K562 (cell line): ENCODE data around the gene CFAP20. TPM values are rescaled to one million over a fixed set of nuclear protein-coding genes. Genes with fewer than 3 reads are reported as not detected.
A peak's percentile ranks its signal among the peaks of the same experiment; 100 is the strongest.

Experiments
- EGR1 ChIP-seq: fragments of 450-650 bp; conservative IDR thresholded peaks from 2 replicates; pipeline ENCODE4 v1.6.1; 2017; ENCODE audit warnings: mild to moderate bottlenecking
- HDGF ChIP-seq: fragments of 450-650 bp; IDR thresholded peaks from 2 replicates; pipeline ENCODE4 v1.6.1; 2016
- HIVEP1 ChIP-seq: fragments of 250-450 bp; sonication (Bioruptor Pico); IDR thresholded peaks from 2 replicates; pipeline ENCODE4 v1.4.0; 2020; ENCODE audit warnings: mild to moderate bottlenecking
- JUND ChIP-seq, 2 experiments: IDR thresholded peaks; 2 replicates in 1 of 2; 3 replicates in 1 of 2; pipeline ENCODE4 v1.6.1; 2011; ENCODE audit warnings: borderline replicate concordance in 2 of 2, low read depth in 2 of 2, low read length in 2 of 2, improper control_type of control experiment in 1 of 2, missing biosample characterization in 1 of 2, missing genetic modification characterization in 1 of 2, missing genetic modification reagents in 1 of 2
- KHSRP ChIP-seq: fragments of 450-650 bp; IDR thresholded peaks from 2 replicates; pipeline ENCODE4 v1.6.1; 2017
- NR2F6 ChIP-seq: fragments of 450-650 bp; formaldehyde crosslinking; IDR thresholded peaks from 2 replicates; pipeline ENCODE4 v1.4.0; 2020; ENCODE audit warnings: mild to moderate bottlenecking
- PRPF4 ChIP-seq: fragments of 200-400 bp; formaldehyde crosslinking; IDR thresholded peaks from one replicate; pipeline ENCODE4 v1.6.1; 2017; ENCODE audit warnings: low read length, low read depth, mild to moderate bottlenecking; ENCODE audit not compliant: insufficient read depth, poor library complexity, severe bottlenecking
- RBM14 ChIP-seq: fragments of 200-400 bp; formaldehyde crosslinking; IDR thresholded peaks from 2 replicates; pipeline ENCODE4 v1.6.1; 2018; ENCODE audit warnings: low read depth, mild to moderate bottlenecking, low read length, moderate library complexity, borderline replicate concordance; ENCODE audit not compliant: insufficient read depth
- RCOR1 ChIP-seq, 2 experiments: IDR thresholded peaks; 2 replicates each; pipeline ENCODE4 v1.6.1; 2012; ENCODE audit warnings: low read depth in 2 of 2, low read length in 2 of 2, borderline replicate concordance in 1 of 2, improper control_type of control experiment in 1 of 2
- YBX1 ChIP-seq: fragments of 450-650 bp; IDR thresholded peaks from 2 replicates; pipeline ENCODE4 v1.7.1; 2016; ENCODE audit warnings: mild to moderate bottlenecking
- ZC3H11A ChIP-seq: IDR thresholded peaks from 2 replicates; pipeline ENCODE4 v1.6.1; 2012; ENCODE audit warnings: low read depth, low read length, improper control_type of control experiment
- ZKSCAN8 ChIP-seq: fragments of 200-800 bp; sonication (Bioruptor generic); IDR thresholded peaks from 2 replicates; pipeline ENCODE4 v1.6.1; 2016; ENCODE audit warnings: missing genetic modification characterization, missing compliant biosample characterization
- ZNF445 ChIP-seq: fragments of 250-450 bp; sonication (Bioruptor Pico); IDR thresholded peaks from 2 replicates; pipeline ENCODE4 v1.4.0; 2020; ENCODE audit warnings: low read depth, mild to moderate bottlenecking, moderate library complexity
- polyA plus RNA-seq, 8 experiments: library from polyadenylated mRNA; depleted of rRNA in 4 of 8; stranded (reverse) in 5 of 8; unstranded in 3 of 8; fragments of >200 nt; fragmentation: Nextera tagmentation in 2 of 8; fragmentation: Illumina TruSeq in 1 of 8; extraction: Ambion mirVana in 2 of 8; extraction: Trizol in 1 of 8; gene quantifications; 2 replicates each; pipeline versions ENCODE4 v1.2.1 to v1.2.3, GENCODE V29; 2011 to 2014; ENCODE audit warnings: inconsistent platforms in 1 of 8, missing spikeins in 1 of 8
- total RNA-seq, 7 experiments: library from RNA; depleted of rRNA in 6 of 7; stranded (reverse); fragments of >200 nt in 6 of 7; fragmentation: Illumina TruSeq in 2 of 7; extraction: Trizol in 2 of 7; gene quantifications; 2 replicates each; pipeline versions ENCODE4 v1.2.1 to v1.2.3, GENCODE V29; 2011 to 2021; ENCODE audit warnings: low replicate concordance in 1 of 7
- TF ChIP-seq, protein P1 (sequence below): conservative IDR thresholded peaks from 2 replicates; pipeline ENCODE4 v1.6.1; 2011; ENCODE audit warnings: low read depth, mild to moderate bottlenecking, low read length; ENCODE audit not compliant: control insufficient read depth
- TF ChIP-seq, protein P2 (sequence below): fragments of 250-450 bp; sonication (Bioruptor Pico); IDR thresholded peaks from 2 replicates; pipeline ENCODE4 v1.4.0; 2020; ENCODE audit warnings: borderline replicate concordance
- TF ChIP-seq, protein P3 (sequence below): fragments of 250-450 bp; sonication (Bioruptor Pico); IDR thresholded peaks from 2 replicates; pipeline ENCODE4 v1.8.0; 2022; ENCODE audit warnings: inconsistent platforms
- TF ChIP-seq, protein P4 (sequence below), 2 experiments: IDR thresholded peaks; 2 replicates each; pipeline ENCODE4 v1.6.1; 2011; ENCODE audit warnings: borderline replicate concordance in 1 of 2, control low read depth in 1 of 2, low read depth in 1 of 2, low read length in 1 of 2, mild to moderate bottlenecking in 1 of 2, mixed read lengths in 1 of 2, moderate library complexity in 1 of 2; ENCODE audit not compliant: insufficient read depth in 1 of 2, insufficient read length in 1 of 2, poor library complexity in 1 of 2, severe bottlenecking in 1 of 2; ENCODE audit errors: extremely low read depth in 1 of 2
- TF ChIP-seq, protein P5 (sequence below): sonication (generic); formaldehyde crosslinking; IDR thresholded peaks from 2 replicates; pipeline ENCODE4 v1.8.0; 2022; ENCODE audit warnings: mild to moderate bottlenecking, missing genetic modification reagents
- TF ChIP-seq, protein P6 (sequence below), 3 experiments: fragments of 200-800 bp in 1 of 3; sonication (Bioruptor generic) in 1 of 3; sonication (generic) in 1 of 3; formaldehyde crosslinking in 1 of 3; IDR thresholded peaks; 2 replicates each; pipeline versions ENCODE4 v1.6.1 to v1.8.0; 2016 to 2022; ENCODE audit warnings: mild to moderate bottlenecking in 2 of 3, missing compliant biosample characterization in 2 of 3, missing genetic modification characterization in 2 of 3, missing genetic modification reagents in 1 of 3

CFAP20 gene
- total and polyA plus RNA-seq, 9 of the 15 experiments (the other 6 are each of a cell fraction or from before 2014, with no cell fraction given) = 20.5 to 90.5 (median 75.3) TPM

DNA sequence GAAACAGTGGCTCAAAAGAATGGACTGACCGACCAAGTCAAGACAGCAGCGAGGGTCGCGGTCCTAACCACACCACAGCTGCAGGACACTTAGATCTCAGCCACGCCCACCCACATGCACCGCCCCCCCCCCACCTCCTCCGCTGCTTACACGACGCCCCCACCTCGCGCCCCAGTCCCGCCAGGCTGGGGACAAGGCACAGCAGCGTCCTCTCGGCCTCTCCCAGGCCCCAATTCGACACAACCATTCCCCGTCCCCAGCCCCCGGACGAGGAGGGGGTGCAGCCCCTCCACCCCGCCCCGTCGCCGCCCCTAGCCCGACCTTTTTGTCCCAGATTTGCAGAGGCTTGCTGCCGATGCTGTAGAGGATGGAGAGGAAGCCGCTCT is 477 bp downstream of the CFAP20 start (continued):
- TF ChIP-seq, protein P1, sequence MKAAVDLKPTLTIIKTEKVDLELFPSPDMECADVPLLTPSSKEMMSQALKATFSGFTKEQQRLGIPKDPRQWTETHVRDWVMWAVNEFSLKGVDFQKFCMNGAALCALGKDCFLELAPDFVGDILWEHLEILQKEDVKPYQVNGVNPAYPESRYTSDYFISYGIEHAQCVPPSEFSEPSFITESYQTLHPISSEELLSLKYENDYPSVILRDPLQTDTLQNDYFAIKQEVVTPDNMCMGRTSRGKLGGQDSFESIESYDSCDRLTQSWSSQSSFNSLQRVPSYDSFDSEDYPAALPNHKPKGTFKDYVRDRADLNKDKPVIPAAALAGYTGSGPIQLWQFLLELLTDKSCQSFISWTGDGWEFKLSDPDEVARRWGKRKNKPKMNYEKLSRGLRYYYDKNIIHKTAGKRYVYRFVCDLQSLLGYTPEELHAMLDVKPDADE = no peak
- TF ChIP-seq, protein P2, sequence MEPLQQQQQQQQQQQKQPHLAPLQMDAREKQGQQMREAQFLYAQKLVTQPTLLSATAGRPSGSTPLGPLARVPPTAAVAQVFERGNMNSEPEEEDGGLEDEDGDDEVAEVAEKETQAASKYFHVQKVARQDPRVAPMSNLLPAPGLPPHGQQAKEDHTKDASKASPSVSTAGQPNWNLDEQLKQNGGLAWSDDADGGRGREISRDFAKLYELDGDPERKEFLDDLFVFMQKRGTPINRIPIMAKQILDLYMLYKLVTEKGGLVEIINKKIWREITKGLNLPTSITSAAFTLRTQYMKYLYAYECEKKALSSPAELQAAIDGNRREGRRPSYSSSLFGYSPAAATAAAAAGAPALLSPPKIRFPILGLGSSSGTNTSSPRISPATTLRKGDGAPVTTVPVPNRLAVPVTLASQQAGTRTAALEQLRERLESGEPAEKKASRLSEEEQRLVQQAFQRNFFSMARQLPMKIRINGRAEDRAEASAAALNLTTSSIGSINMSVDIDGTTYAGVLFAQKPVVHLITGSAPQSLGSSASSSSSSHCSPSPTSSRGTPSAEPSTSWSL (CRISPR knock-in tag) = no peak
- TF ChIP-seq, protein P3, sequence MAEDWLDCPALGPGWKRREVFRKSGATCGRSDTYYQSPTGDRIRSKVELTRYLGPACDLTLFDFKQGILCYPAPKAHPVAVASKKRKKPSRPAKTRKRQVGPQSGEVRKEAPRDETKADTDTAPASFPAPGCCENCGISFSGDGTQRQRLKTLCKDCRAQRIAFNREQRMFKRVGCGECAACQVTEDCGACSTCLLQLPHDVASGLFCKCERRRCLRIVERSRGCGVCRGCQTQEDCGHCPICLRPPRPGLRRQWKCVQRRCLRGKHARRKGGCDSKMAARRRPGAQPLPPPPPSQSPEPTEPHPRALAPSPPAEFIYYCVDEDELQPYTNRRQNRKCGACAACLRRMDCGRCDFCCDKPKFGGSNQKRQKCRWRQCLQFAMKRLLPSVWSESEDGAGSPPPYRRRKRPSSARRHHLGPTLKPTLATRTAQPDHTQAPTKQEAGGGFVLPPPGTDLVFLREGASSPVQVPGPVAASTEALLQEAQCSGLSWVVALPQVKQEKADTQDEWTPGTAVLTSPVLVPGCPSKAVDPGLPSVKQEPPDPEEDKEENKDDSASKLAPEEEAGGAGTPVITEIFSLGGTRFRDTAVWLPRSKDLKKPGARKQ (CRISPR knock-in tag) = no peak
- TF ChIP-seq PRPF4 (no peak), NR2F6 (no peak), RBM14 (no peak), JUND (IDR thresholded peaks at IDR 0.05; ENCODE audit: borderline replicate concordance, low read depth, low read length) (no peak), JUND (tag; IDR thresholded peaks at IDR 0.05; ENCODE audit: borderline replicate concordance, low read depth, low read length) (no peak), YBX1 (no peak), HDGF (no peak), RCOR1 (IDR thresholded peaks at IDR 0.05; ENCODE audit: borderline replicate concordance in 1 of 2, low read depth in 2 of 2, low read length in 2 of 2) (no peak), KHSRP (no peak), EGR1 (0 out of 2 replicates have a peak, but pooled peaks have one; percentile 6), ZC3H11A (no peak), ZKSCAN8 (CRISPR knock-in tag) (no peak), HIVEP1 (no peak), ZNF445 (CRISPR knock-in tag) (no peak)
- TF ChIP-seq, protein P4, sequence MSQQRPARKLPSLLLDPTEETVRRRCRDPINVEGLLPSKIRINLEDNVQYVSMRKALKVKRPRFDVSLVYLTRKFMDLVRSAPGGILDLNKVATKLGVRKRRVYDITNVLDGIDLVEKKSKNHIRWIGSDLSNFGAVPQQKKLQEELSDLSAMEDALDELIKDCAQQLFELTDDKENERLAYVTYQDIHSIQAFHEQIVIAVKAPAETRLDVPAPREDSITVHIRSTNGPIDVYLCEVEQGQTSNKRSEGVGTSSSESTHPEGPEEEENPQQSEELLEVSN (IDR thresholded peaks at IDR 0.05; ENCODE audit: borderline replicate concordance in 1 of 2, extremely low read depth in 1 of 2, insufficient read depth in 1 of 2, insufficient read length in 1 of 2, low read depth in 1 of 2, low read length in 1 of 2, poor library complexity in 1 of 2, severe bottlenecking in 1 of 2) = peak in 1 of 2 experiments; percentile 39
- TF ChIP-seq, protein P5, sequence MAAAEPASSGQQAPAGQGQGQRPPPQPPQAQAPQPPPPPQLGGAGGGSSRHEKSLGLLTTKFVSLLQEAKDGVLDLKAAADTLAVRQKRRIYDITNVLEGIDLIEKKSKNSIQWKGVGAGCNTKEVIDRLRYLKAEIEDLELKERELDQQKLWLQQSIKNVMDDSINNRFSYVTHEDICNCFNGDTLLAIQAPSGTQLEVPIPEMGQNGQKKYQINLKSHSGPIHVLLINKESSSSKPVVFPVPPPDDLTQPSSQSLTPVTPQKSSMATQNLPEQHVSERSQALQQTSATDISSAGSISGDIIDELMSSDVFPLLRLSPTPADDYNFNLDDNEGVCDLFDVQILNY (CRISPR knock-in tag) = no peak
- TF ChIP-seq, protein P6, sequence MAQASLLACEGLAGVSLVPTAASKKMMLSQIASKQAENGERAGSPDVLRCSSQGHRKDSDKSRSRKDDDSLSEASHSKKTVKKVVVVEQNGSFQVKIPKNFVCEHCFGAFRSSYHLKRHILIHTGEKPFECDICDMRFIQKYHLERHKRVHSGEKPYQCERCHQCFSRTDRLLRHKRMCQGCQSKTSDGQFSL (CRISPR knock-in tag; IDR thresholded peaks at IDR 0.05) = peak; percentile 66; the same call in 1 of the 2 replicates
- TF ChIP-seq, protein P6 (tag; IDR thresholded peaks at IDR 0.05) = peak in 1 of 2 experiments; percentile 72; a peak in 2 of 4 replicates
